ENCODE data around the gene ANGPTL1.

Gene ANGPTL1

DNA sequence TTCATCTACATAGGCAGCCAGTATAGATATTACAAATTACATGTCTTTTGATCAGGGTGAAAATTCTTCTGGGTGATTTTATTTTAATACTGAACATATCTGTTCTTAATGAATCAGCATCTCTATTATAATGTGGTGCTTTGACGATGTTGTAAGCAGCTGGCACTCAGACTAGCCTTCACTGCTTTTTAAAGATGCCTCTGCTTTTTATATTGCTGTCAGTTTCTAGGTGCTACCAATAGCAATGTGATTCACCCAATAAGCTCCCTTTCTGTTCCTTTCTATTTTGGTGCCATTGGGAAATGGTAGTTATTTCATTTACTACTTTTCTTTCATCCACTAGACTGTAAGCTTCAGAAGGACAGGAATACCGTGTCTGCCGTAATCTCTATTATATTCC lies 11.1 kb upstream of the ANGPTL1 start:
- TF ChIP-seq EGR1 (IDR thresholded peaks at IDR 0.05), result no peak
- no peak for TF ChIP-seq RAD21 (IDR thresholded peaks at IDR 0.05; ENCODE audit: low read depth)

DNA sequence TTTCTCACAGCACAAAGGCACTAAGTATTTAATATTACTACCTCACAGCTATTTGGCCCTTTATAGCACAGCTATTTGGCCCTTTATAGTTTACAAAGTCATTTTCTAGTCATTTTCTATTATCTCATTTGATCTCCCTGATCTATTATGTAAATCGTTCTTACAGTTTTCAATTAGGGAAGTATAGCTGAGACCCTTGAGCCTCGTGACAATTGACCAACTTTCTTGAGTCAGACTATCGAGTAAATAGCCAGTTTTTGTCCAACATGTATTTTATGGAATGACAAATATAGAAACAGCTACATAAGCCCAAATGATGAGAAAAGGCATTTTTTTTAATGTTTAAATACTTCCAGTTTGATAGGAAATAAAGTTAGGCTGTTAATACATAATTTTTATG lies 7.0 kb upstream of the ANGPTL1 start:
- TF ChIP-seq TAF1 (IDR thresholded peaks at IDR 0.05; ENCODE audit: low read depth) (no peak), YY1 (IDR thresholded peaks at IDR 0.05; ENCODE audit: low read depth) (no peak), EGR1 (IDR thresholded peaks at IDR 0.05) (no peak), RAD21 (IDR thresholded peaks at IDR 0.05; ENCODE audit: low read depth) (no peak), TCF12 (IDR thresholded peaks at IDR 0.05; ENCODE audit: low read depth) (no peak), TEAD4 (IDR thresholded peaks at IDR 0.05) (no peak), FOXM1 (IDR thresholded peaks at IDR 0.05; ENCODE audit: borderline replicate concordance, low read depth) (no peak), CEBPB (IDR thresholded peaks at IDR 0.05) (no peak), NFIC (IDR thresholded peaks at IDR 0.05) (no peak), EP300 (IDR thresholded peaks at IDR 0.05; ENCODE audit: borderline replicate concordance) (no peak), CREB1 (IDR thresholded peaks at IDR 0.05; ENCODE audit: low read depth) (no peak)
- TF ChIP-seq, protein P1, sequence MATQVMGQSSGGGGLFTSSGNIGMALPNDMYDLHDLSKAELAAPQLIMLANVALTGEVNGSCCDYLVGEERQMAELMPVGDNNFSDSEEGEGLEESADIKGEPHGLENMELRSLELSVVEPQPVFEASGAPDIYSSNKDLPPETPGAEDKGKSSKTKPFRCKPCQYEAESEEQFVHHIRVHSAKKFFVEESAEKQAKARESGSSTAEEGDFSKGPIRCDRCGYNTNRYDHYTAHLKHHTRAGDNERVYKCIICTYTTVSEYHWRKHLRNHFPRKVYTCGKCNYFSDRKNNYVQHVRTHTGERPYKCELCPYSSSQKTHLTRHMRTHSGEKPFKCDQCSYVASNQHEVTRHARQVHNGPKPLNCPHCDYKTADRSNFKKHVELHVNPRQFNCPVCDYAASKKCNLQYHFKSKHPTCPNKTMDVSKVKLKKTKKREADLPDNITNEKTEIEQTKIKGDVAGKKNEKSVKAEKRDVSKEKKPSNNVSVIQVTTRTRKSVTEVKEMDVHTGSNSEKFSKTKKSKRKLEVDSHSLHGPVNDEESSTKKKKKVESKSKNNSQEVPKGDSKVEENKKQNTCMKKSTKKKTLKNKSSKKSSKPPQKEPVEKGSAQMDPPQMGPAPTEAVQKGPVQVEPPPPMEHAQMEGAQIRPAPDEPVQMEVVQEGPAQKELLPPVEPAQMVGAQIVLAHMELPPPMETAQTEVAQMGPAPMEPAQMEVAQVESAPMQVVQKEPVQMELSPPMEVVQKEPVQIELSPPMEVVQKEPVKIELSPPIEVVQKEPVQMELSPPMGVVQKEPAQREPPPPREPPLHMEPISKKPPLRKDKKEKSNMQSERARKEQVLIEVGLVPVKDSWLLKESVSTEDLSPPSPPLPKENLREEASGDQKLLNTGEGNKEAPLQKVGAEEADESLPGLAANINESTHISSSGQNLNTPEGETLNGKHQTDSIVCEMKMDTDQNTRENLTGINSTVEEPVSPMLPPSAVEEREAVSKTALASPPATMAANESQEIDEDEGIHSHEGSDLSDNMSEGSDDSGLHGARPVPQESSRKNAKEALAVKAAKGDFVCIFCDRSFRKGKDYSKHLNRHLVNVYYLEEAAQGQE (IDR thresholded peaks at IDR 0.05; ENCODE audit: low read depth), result no peak
- TF ChIP-seq, protein P2, sequence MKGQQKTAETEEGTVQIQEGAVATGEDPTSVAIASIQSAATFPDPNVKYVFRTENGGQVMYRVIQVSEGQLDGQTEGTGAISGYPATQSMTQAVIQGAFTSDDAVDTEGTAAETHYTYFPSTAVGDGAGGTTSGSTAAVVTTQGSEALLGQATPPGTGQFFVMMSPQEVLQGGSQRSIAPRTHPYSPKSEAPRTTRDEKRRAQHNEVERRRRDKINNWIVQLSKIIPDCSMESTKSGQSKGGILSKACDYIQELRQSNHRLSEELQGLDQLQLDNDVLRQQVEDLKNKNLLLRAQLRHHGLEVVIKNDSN (IDR thresholded peaks at IDR 0.05), result no peak
- TF ChIP-seq, protein P3, sequence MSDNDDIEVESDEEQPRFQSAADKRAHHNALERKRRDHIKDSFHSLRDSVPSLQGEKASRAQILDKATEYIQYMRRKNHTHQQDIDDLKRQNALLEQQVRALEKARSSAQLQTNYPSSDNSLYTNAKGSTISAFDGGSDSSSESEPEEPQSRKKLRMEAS (IDR thresholded peaks at IDR 0.05), result no peak

DNA sequence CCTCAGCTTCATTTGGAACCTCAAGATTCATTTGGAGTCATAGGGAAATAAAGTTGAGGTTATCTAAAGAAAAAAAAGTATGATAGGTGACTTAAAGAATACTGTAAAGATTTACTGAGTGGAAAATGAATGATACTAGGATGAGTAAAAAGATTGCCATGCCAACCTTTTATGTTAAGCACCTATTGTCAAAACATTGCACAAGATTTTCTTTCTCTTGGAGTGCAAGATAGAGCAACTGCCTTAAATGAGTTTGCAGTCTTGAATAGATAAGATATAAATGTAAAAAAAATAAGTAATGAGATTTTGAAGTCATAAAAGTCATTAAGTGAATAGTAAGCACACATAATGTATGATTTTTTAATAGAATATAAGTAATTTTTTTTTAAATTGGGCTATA lies 5.1 kb upstream of the ANGPTL1 start:
- no peak for TF ChIP-seq TAF1 (IDR thresholded peaks at IDR 0.05; ENCODE audit: low read depth)
- TF ChIP-seq, protein P2 (IDR thresholded peaks at IDR 0.05), result no peak
- no peak for TF ChIP-seq FOXM1 (IDR thresholded peaks at IDR 0.05; ENCODE audit: borderline replicate concordance, low read depth)
- no peak for TF ChIP-seq ZBTB7A (IDR thresholded peaks at IDR 0.05; ENCODE audit: low read depth)
- no peak for TF ChIP-seq RAD21 (IDR thresholded peaks at IDR 0.05; ENCODE audit: low read depth)
- no peak for TF ChIP-seq EP300 (IDR thresholded peaks at IDR 0.05; ENCODE audit: borderline replicate concordance)
- no peak for TF ChIP-seq CREB1 (IDR thresholded peaks at IDR 0.05; ENCODE audit: low read depth)
- no peak for TF ChIP-seq YY1 (IDR thresholded peaks at IDR 0.05; ENCODE audit: low read depth)
- no peak for TF ChIP-seq TEAD4 (IDR thresholded peaks at IDR 0.05)
- TF ChIP-seq, protein P3 (IDR thresholded peaks at IDR 0.05), result no peak
- no peak for TF ChIP-seq EGR1 (IDR thresholded peaks at IDR 0.05)
- TF ChIP-seq, protein P1 (IDR thresholded peaks at IDR 0.05; ENCODE audit: low read depth), result no peak
- TF ChIP-seq NFIC (IDR thresholded peaks at IDR 0.05), result no peak
- TF ChIP-seq TCF12 (IDR thresholded peaks at IDR 0.05; ENCODE audit: low read depth), result no peak
- no peak for TF ChIP-seq CEBPB (IDR thresholded peaks at IDR 0.05)

DNA sequence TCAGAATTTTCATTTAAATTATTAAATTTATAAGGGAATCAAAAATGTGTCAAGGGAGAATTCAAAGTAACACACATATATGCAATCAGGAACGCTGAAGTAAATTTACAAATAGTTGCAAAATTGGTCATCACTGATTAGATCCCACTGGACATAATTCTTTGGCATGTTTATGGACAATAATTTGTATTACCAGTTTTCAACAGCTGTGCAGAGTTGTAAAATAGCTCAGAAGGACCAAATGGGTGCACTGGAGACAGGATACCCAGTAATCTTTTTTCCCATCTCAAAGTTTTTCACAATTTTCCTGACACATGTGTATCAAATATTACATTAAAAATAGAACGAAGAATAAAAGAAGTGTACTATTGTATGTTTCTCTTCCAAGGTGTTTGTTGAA lies 4.1 kb upstream of the ANGPTL1 start:
- TF ChIP-seq ZBTB7A (IDR thresholded peaks at IDR 0.05; ENCODE audit: low read depth) (no peak), CEBPB (IDR thresholded peaks at IDR 0.05) (no peak), YY1 (IDR thresholded peaks at IDR 0.05; ENCODE audit: low read depth) (no peak), EGR1 (IDR thresholded peaks at IDR 0.05) (no peak), CREB1 (IDR thresholded peaks at IDR 0.05; ENCODE audit: low read depth) (no peak)
- TF ChIP-seq, protein P3 (IDR thresholded peaks at IDR 0.05), result no peak

DNA sequence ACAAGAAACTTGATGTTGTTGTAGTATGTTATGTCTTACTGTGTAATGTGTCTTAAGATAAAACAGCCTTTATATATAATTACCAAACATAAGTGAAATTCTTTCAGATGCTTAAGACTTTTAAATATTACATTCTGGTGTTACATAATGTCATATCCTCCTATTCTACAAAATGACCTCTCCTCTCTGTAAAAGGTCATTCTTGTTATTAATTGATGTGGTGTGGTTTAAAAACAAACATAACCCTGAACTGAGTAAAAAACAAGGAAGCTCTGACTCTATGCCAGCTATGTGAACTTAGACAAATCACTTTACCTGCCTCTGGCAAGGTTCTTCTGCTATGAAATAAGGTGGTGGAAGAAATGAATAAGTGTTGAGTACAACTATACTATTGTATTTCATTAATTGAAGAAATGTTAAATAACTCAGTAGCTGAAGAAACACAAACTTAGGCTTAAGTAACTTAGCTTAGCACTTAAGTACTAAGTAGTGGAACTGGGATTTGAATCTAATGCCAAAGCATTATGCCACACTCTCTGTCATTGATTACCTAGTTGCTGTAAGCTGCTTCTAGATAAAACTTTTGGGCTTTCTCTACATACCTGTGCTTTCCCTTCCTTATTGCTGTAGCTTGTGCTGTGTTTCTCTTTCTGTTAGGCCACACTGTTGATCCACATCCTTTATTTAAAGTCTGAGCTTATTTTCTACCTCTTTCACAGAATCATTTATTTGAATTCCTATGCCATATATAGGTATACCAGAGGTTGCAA lies 859 bp upstream of the ANGPTL1 start:
- TF ChIP-seq RAD21 (IDR thresholded peaks at IDR 0.05; ENCODE audit: low read depth), result no peak
- TF ChIP-seq, protein P3 (IDR thresholded peaks at IDR 0.05), result no peak
- no peak for TF ChIP-seq TCF12 (IDR thresholded peaks at IDR 0.05; ENCODE audit: low read depth)
- no peak for TF ChIP-seq TAF1 (IDR thresholded peaks at IDR 0.05; ENCODE audit: low read depth)
- no peak for TF ChIP-seq ZBTB7A (IDR thresholded peaks at IDR 0.05; ENCODE audit: low read depth)
- no peak for TF ChIP-seq FOXM1 (IDR thresholded peaks at IDR 0.05; ENCODE audit: borderline replicate concordance, low read depth)

All from Ishikawa (cell line).